ENCODE results near the gene PPP1R3E. TPM values are rescaled to one million over a fixed set of nuclear protein-coding genes. Genes with fewer than 3 reads are reported as not detected.

Gene PPP1R3E
- polyA plus RNA-seq, 1 of the 3 experiments (the other 2 are of a cell fraction) = 6.6 TPM

DNA sequence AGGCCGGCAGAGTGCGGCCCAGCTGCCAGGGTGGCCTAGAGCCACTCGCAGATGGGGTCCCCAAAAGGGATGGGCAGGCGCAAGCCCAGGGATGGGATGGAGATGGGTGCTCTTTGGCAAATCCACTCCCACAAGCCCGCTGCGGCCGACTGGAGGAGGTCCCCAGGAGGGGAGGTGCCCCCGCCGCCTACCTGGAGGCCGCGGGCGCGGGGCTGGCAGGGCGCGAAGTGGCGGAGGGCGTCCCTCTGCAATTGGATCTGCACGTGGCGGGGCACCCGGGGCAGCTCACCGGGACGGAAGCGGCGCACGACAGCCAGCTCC is 730 bp downstream of the PPP1R3E start (continued):
- TF ChIP-seq, protein P1, sequence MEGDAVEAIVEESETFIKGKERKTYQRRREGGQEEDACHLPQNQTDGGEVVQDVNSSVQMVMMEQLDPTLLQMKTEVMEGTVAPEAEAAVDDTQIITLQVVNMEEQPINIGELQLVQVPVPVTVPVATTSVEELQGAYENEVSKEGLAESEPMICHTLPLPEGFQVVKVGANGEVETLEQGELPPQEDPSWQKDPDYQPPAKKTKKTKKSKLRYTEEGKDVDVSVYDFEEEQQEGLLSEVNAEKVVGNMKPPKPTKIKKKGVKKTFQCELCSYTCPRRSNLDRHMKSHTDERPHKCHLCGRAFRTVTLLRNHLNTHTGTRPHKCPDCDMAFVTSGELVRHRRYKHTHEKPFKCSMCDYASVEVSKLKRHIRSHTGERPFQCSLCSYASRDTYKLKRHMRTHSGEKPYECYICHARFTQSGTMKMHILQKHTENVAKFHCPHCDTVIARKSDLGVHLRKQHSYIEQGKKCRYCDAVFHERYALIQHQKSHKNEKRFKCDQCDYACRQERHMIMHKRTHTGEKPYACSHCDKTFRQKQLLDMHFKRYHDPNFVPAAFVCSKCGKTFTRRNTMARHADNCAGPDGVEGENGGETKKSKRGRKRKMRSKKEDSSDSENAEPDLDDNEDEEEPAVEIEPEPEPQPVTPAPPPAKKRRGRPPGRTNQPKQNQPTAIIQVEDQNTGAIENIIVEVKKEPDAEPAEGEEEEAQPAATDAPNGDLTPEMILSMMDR (IDR thresholded peaks at IDR 0.05) = no peak
- TF ChIP-seq FOXM1 (IDR thresholded peaks at IDR 0.05; ENCODE audit: low read depth) = 0 out of 2 replicates have a peak, but pooled peaks have one; percentile 51
- no peak for TF ChIP-seq RCOR1 (IDR thresholded peaks at IDR 0.05; ENCODE audit: low read length)
- TF ChIP-seq RXRA (IDR thresholded peaks at IDR 0.05; ENCODE audit: borderline replicate concordance, low read depth) = no peak; the same call in 1 of the 2 replicates
- TF ChIP-seq REST (IDR thresholded peaks at IDR 0.05; ENCODE audit: low read depth, low read length) = no peak

DNA sequence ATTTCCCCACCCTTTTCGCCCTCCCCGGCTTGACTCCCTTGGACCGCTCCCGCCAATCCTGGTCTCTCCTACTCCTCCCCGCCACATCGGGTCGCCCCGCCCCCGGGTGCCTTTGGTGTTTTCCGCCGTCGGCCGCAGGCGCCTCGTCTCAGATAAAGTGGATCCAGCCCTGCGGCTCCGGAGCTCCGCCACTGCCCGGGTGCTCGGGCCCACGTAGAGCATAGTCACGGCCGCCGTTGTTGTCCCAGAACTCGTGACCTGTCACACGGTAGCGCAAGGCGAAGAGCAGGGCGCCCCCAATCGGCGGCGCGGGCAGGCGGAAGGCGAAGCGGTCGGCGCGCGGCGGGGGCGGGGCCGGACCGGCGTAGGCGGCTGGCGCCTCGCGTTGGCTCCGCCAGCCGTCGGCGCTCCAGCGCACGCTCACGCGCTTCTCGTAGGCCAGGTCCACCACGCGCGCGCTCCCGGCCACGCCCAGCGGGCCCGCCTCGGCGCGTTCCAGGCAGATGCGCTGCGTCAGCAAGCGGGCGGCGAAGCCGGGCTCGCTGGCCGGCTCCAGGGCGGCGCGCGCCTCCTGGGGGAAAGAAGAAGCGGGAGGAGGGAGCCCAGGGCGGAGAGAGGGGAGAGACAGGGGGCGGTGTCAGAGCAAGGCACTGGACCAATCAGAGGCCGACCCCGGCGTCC is 1.2 kb downstream of the PPP1R3E start:
- no peaks in the 10 kb centered on the region for H3K9me2 ChIP-seq
- peak overlapping the region; percentile 69 to 91 for H3K4me3 ChIP-seq (ENCODE audit: low read depth in 2 of 2, low read length in 1 of 2)
- no peaks in the 10 kb centered on the region for H4K20me1 ChIP-seq (ENCODE audit: insufficient read depth)
- peaks cover 14 to 18% of the 10 kb centered on the region in 2 experiments; a peak in 3 of 4 replicates for H3K4me1 ChIP-seq (ENCODE audit: control insufficient read depth in 1 of 2, insufficient read depth in 2 of 2, low read depth in 1 of 2, low read length in 1 of 2)
- no peaks in the 10 kb centered on the region for H3K27me3 ChIP-seq (ENCODE audit: insufficient read depth)
- H3F3A ChIP-seq (replicated peaks; ENCODE audit: insufficient read depth) = peaks cover 27% of the 10 kb centered on the region
- peak overlapping the region; percentile 82; the same call in 1 of the 2 replicates for H3K9ac ChIP-seq
- H3K79me2 ChIP-seq (ENCODE audit: insufficient read depth) = peaks cover 9% of the 10 kb centered on the region
- H3K4me2 ChIP-seq = peak overlapping the region; percentile 97
- no peaks in the 10 kb centered on the region for H3K9me3 ChIP-seq
- no peak overlapping the region for H2AFZ ChIP-seq (ENCODE audit: low read depth)
- ChIA-PET CTCF (interaction anchor here (0.6 to 4.7 kb wide), 25 partner anchors 9 to 290 kb away, joined by 3 to 26 read pairs (median 5); partner anchors contain the start of genes HOMEZ and PABPN1), POLR2A (interaction anchor here (0.7 to 1.6 kb wide), 5 partner anchors 10 to 206 kb away, joined by 3 to 7 read pairs (median 4); partner anchors contain the start of genes ACIN1, C14orf119 and PABPN1)
- peak overlapping the region; percentile 91 to 93 for H3K27ac ChIP-seq (ENCODE audit: low read depth in 2 of 2, low read length in 1 of 2)
- under 1% methylated on average over 35 of the region's 87 CpGs for WGBS (ENCODE audit: low lambda C conversion rate)
- DNase-seq = peak; percentile 98
- H3K36me3 ChIP-seq (replicated peaks in 1 of 2; ENCODE audit: control insufficient read depth in 1 of 2, insufficient read depth in 2 of 2, low read length in 1 of 2) = peaks cover 0 to 3% of the 10 kb centered on the region in 2 experiments
- TF ChIP-seq RFX5 (IDR thresholded peaks at IDR 0.05; ENCODE audit: low read length) (peak; percentile 9; the same call in 1 of the 2 replicates), MEF2A (IDR thresholded peaks at IDR 0.05; ENCODE audit: borderline replicate concordance, low read depth) (no peak), MAX (IDR thresholded peaks at IDR 0.05; ENCODE audit: low read depth) (peak; percentile 94), TAF1 (IDR thresholded peaks at IDR 0.05; ENCODE audit: borderline replicate concordance, low read depth, low read length) (0 out of 2 replicates have a peak, but pooled peaks have one; percentile 31), USF1 (IDR thresholded peaks at IDR 0.05; ENCODE audit: borderline replicate concordance, low read depth) (peak; percentile 74), NFIC (IDR thresholded peaks at IDR 0.05; ENCODE audit: borderline replicate concordance) (no peak), YY1 (IDR thresholded peaks at IDR 0.05; ENCODE audit: low read depth) (no peak), FOXM1 (IDR thresholded peaks at IDR 0.05; ENCODE audit: low read depth) (no peak), TEAD4 (IDR thresholded peaks at IDR 0.05; ENCODE audit: borderline replicate concordance, insufficient read depth) (no peak), RXRA (IDR thresholded peaks at IDR 0.05; ENCODE audit: borderline replicate concordance, low read depth) (no peak), POLR2AphosphoS5 (IDR thresholded peaks at IDR 0.05; ENCODE audit: low read depth, low read length) (no peak), NRF1 (IDR thresholded peaks at IDR 0.05; ENCODE audit: low read depth, low read length) (peak; percentile 82), ELF1 (IDR thresholded peaks at IDR 0.05) (peak; percentile 38; the same call in 1 of the 2 replicates), FOXJ3 (CRISPR knock-in tag; IDR thresholded peaks at IDR 0.05) (peak; percentile 51; the same call in 1 of the 2 replicates), CHD2 (IDR thresholded peaks at IDR 0.05; ENCODE audit: low read length, partially characterized antibody) (peak; percentile 11)
- TF ChIP-seq, protein P2, sequence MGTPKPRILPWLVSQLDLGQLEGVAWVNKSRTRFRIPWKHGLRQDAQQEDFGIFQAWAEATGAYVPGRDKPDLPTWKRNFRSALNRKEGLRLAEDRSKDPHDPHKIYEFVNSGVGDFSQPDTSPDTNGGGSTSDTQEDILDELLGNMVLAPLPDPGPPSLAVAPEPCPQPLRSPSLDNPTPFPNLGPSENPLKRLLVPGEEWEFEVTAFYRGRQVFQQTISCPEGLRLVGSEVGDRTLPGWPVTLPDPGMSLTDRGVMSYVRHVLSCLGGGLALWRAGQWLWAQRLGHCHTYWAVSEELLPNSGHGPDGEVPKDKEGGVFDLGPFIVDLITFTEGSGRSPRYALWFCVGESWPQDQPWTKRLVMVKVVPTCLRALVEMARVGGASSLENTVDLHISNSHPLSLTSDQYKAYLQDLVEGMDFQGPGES (IDR thresholded peaks at IDR 0.05; ENCODE audit: low read depth, low read length) = no peak
- TF ChIP-seq, protein P3, sequence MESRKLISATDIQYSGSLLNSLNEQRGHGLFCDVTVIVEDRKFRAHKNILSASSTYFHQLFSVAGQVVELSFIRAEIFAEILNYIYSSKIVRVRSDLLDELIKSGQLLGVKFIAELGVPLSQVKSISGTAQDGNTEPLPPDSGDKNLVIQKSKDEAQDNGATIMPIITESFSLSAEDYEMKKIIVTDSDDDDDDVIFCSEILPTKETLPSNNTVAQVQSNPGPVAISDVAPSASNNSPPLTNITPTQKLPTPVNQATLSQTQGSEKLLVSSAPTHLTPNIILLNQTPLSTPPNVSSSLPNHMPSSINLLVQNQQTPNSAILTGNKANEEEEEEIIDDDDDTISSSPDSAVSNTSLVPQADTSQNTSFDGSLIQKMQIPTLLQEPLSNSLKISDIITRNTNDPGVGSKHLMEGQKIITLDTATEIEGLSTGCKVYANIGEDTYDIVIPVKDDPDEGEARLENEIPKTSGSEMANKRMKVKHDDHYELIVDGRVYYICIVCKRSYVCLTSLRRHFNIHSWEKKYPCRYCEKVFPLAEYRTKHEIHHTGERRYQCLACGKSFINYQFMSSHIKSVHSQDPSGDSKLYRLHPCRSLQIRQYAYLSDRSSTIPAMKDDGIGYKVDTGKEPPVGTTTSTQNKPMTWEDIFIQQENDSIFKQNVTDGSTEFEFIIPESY (IDR thresholded peaks at IDR 0.05; ENCODE audit: borderline replicate concordance, low read depth) = no peak

Measured in SK-N-SH (cell line).